Measurements from ENCODE around the gene TPD52L1.
"Not testable (repeated sequence)": the region's sequence is repeated elsewhere in the genome, so short reads cannot be mapped to it uniquely, and the experiment has no call there.

TPD52L1 gene

DNA sequence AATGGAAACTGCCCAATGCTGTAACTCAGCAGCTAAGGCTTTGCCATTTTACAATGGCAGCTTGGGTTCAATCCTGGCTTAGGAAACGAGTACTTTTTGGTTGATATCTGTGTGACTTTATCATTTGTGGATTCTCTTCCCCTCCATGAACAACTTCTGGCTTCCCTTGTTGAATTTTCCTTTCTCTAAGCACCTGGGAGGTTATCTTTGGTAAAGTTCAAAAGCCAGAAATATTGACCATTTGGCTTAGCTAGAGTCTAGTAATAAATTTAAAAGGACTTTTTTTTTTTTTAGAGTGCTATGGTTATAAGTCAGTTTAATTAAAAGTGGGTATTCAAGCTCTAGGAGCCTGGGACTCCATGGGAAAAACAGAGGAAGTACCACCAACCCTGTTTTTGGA lies 31.7 kb upstream of the TPD52L1 start:
- no peak overlapping the region for H3K27ac ChIP-seq (ENCODE audit: low read length)
- no peak overlapping the region for H3K9ac ChIP-seq (ENCODE audit: low read length)
- H3K36me3 ChIP-seq (replicated peaks; ENCODE audit: low read depth, low read length) = no peaks in the 10 kb centered on the region
- H3K79me2 ChIP-seq (ENCODE audit: low read length) = no peaks in the 10 kb centered on the region
- TF ChIP-seq CTCF (IDR thresholded peaks at IDR 0.05; ENCODE audit: low read depth, low read length) (no peak), EZH2phosphoT487 (IDR thresholded peaks at IDR 0.05; ENCODE audit: low read depth) (no peak)
- no peak overlapping the region for H3K4me2 ChIP-seq (ENCODE audit: low read length)
- no peaks in the 10 kb centered on the region for H3K27me3 ChIP-seq (ENCODE audit: low read depth, low read length)
- no peaks in the 10 kb centered on the region for H3K4me1 ChIP-seq (ENCODE audit: low read length)
- H3K4me3 ChIP-seq (ENCODE audit: low read length) = no peak overlapping the region
- no peak overlapping the region for H2AFZ ChIP-seq (ENCODE audit: low read depth, low read length)
- H4K20me1 ChIP-seq (ENCODE audit: insufficient read depth, low read length) = no peaks in the 10 kb centered on the region
- H3K9me3 ChIP-seq (ENCODE audit: insufficient read depth, low read length) = no peaks in the 10 kb centered on the region

DNA sequence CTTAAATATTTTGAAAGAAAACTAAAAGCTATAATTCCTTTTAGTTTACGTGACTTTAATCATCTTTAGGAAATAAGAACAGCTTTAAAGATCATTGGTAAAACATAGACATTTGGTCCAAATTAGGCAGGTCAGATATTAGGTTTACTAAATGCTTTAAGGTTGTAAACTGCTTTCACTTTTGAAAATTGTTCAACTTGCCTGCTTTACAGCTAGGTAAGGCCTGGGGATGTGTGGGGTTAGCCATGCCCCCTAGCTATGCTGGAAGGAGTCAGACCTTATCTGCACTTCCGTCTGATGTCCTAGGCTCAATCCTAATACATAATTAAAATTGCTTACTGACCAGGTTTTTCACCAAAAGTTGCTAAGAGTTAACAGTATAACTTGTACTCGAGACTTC lies 30.5 kb upstream of the TPD52L1 start:
- Histone ChIP-seq H3K27ac (ENCODE audit: low read length) (no peak overlapping the region), H3K79me2 (ENCODE audit: low read length) (no peaks in the 10 kb centered on the region), H4K20me1 (ENCODE audit: insufficient read depth, low read length) (no peaks in the 10 kb centered on the region), H3K4me1 (ENCODE audit: low read length) (no peaks in the 10 kb centered on the region), H3K9ac (ENCODE audit: low read length) (no peak overlapping the region), H3K4me3 (ENCODE audit: low read length) (no peak overlapping the region), H3K27me3 (ENCODE audit: low read depth, low read length) (no peaks in the 10 kb centered on the region), H2AFZ (ENCODE audit: low read depth, low read length) (no peak overlapping the region), H3K4me2 (ENCODE audit: low read length) (no peak overlapping the region), H3K36me3 (replicated peaks; ENCODE audit: low read depth, low read length) (no peaks in the 10 kb centered on the region), H3K9me3 (ENCODE audit: insufficient read depth, low read length) (no peaks in the 10 kb centered on the region)
- no peak for TF ChIP-seq EZH2phosphoT487 (IDR thresholded peaks at IDR 0.05; ENCODE audit: low read depth)
- TF ChIP-seq CTCF (IDR thresholded peaks at IDR 0.05; ENCODE audit: low read depth, low read length) = no peak

- Histone ChIP-seq H3K79me2 (ENCODE audit: low read length) (no peaks in the 10 kb centered on the region), H3K4me1 (ENCODE audit: low read length) (no peaks in the 10 kb centered on the region), H3K4me3 (ENCODE audit: low read length) (no peak overlapping the region), H3K9ac (ENCODE audit: low read length) (no peak overlapping the region), H2AFZ (ENCODE audit: low read depth, low read length) (no peak overlapping the region), H3K27me3 (ENCODE audit: low read depth, low read length) (no peaks in the 10 kb centered on the region), H3K9me3 (ENCODE audit: insufficient read depth, low read length) (no peaks in the 10 kb centered on the region), H3K4me2 (ENCODE audit: low read length) (no peak overlapping the region), H3K27ac (ENCODE audit: low read length) (no peak overlapping the region), H3K36me3 (replicated peaks; ENCODE audit: low read depth, low read length) (no peaks in the 10 kb centered on the region), H4K20me1 (ENCODE audit: insufficient read depth, low read length) (no peaks in the 10 kb centered on the region)
- TF ChIP-seq CTCF (IDR thresholded peaks at IDR 0.05; ENCODE audit: low read depth, low read length) (no peak), EZH2phosphoT487 (IDR thresholded peaks at IDR 0.05; ENCODE audit: low read depth) (no peak)
Measured at GRCh38 chr6:125123468-125124048, 30.0 kb upstream of the TPD52L1 start.

DNA sequence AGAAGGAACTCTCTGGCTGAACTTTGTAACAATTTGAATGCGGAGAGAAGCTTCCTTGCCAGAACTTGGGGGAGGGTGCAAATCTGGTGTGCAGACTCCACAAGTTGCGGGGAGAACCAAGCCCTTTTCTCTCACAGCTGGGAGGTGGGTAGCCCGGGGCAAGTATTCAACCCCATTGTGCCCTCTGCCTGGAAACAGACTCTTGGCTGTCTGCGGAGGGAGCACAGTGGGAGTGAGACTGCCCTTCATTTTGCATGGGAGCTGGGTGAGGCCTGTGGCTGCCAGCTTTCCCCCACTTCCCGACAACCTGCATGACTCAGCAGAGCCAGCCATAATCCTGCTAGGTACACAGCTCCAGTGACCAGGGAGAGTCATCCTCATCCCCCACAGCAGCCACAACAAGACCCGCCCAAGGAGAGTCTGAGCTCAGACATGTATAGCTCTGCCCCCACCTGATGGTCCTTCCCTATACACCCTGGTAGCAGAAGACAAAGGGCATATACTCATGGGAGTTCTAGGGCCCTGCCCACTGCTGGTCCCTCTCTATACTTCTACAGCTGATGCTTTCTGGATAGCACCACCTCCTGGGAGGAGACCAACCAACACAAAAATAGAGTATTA lies 29.4 kb upstream of the TPD52L1 start:
- TF ChIP-seq EZH2phosphoT487 (IDR thresholded peaks at IDR 0.05; ENCODE audit: low read depth) (no peak), CTCF (IDR thresholded peaks at IDR 0.05; ENCODE audit: low read depth, low read length) (no peak)
- no peak overlapping the region for H3K27ac ChIP-seq (ENCODE audit: low read length)
- no peaks in the 10 kb centered on the region for H4K20me1 ChIP-seq (ENCODE audit: insufficient read depth, low read length)
- no peaks in the 10 kb centered on the region for H3K36me3 ChIP-seq (replicated peaks; ENCODE audit: low read depth, low read length)
- no peaks in the 10 kb centered on the region for H3K27me3 ChIP-seq (ENCODE audit: low read depth, low read length)
- H3K79me2 ChIP-seq (ENCODE audit: low read length) = no peaks in the 10 kb centered on the region
- H3K9ac ChIP-seq (ENCODE audit: low read length) = no peak overlapping the region
- H2AFZ ChIP-seq (ENCODE audit: low read depth, low read length) = no peak overlapping the region
- no peak overlapping the region for H3K4me3 ChIP-seq (ENCODE audit: low read length)
- no peaks in the 10 kb centered on the region for H3K4me1 ChIP-seq (ENCODE audit: low read length)
- H3K9me3 ChIP-seq (ENCODE audit: insufficient read depth, low read length) = no peaks in the 10 kb centered on the region
- no peak overlapping the region for H3K4me2 ChIP-seq (ENCODE audit: low read length)

DNA sequence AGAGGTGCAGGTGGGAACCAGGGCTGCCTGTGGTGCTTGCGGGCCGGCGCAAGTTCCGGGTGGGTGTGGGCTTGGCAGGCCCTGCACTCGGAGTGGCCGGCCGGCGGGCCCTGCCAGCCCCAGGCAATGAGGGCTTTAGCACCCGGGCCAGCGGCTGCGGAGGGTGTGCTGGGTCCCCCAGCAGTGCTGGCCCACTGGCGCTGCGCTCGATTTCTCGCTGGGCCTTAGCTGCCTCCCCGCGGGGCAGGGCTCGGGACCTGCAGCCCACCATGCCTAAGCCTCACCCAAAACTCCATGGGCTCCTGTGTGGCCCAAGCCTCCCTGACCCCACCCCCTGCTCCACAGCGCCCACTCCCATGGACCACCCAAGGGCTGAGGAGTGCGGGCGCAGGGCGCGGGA lies 27.7 kb upstream of the TPD52L1 start:
- H3K4me3 ChIP-seq (ENCODE audit: low read length); H3K9me3 ChIP-seq (ENCODE audit: insufficient read depth, low read length); H3K27ac ChIP-seq (ENCODE audit: low read length); H4K20me1 ChIP-seq (ENCODE audit: insufficient read depth, low read length); H2AFZ ChIP-seq (ENCODE audit: low read depth, low read length); H3K27me3 ChIP-seq (ENCODE audit: low read depth, low read length); H3K9ac ChIP-seq (ENCODE audit: low read length); H3K79me2 ChIP-seq (ENCODE audit: low read length); H3K36me3 ChIP-seq (replicated peaks; ENCODE audit: low read depth, low read length); H3K4me2 ChIP-seq (ENCODE audit: low read length); H3K4me1 ChIP-seq (ENCODE audit: low read length): not testable (repeated sequence)

All from OCI-LY3 (cell line).